Measurements from ENCODE around the gene LRRK1.
"Not testable (repeated sequence)": the region's sequence is repeated elsewhere in the genome, so short reads cannot be mapped to it uniquely, and the experiment has no call there.

The LRRK1 gene

DNA sequence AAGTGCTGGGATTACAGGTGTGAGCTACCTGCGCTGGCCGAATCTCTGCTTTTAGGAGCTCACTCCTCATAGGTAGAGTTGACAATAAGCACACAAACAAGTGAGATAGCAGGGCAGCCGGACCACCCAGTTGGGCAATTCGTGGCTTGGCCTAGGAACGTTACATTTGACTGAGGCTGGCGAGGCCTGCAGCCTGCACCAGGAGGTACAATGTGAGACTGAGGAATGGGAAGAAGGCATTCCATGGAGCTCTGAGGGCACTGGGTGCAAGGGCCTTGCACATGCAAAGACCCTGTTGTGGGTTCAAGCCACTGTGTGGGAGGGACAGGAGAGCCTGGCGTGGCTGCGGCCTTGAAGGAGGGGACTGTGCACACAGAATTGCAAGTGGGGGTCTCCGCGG is 152.5 kb downstream of the LRRK1 start:
- TF ChIP-seq, protein P1, sequence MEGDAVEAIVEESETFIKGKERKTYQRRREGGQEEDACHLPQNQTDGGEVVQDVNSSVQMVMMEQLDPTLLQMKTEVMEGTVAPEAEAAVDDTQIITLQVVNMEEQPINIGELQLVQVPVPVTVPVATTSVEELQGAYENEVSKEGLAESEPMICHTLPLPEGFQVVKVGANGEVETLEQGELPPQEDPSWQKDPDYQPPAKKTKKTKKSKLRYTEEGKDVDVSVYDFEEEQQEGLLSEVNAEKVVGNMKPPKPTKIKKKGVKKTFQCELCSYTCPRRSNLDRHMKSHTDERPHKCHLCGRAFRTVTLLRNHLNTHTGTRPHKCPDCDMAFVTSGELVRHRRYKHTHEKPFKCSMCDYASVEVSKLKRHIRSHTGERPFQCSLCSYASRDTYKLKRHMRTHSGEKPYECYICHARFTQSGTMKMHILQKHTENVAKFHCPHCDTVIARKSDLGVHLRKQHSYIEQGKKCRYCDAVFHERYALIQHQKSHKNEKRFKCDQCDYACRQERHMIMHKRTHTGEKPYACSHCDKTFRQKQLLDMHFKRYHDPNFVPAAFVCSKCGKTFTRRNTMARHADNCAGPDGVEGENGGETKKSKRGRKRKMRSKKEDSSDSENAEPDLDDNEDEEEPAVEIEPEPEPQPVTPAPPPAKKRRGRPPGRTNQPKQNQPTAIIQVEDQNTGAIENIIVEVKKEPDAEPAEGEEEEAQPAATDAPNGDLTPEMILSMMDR (conservative IDR thresholded peaks at IDR 0.05) = no peak
- no peak for TF ChIP-seq ZFX (IDR thresholded peaks at IDR 0.05)
- H3K27ac ChIP-seq = no peak overlapping the region

DNA sequence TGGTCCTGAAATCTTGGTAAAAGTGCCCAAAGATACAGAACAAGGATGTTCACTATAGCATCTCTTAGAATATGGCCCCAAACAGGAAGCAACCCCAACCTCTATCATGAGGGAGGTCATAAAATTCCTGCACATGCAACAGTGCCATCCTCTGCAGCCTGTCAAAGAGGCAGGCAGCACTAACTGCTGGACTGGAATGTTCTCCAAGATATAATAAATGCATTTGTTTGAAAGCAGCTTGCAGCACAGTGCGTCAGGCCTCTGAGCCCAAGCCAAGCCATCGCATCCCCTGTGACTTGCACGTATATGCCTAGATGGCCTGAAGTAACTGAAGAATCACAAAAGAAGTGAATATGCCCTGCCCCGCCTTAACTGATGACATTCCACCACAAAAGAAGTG is 153.1 kb downstream of the LRRK1 start:
- H3K27ac ChIP-seq = not testable (repeated sequence)

DNA sequence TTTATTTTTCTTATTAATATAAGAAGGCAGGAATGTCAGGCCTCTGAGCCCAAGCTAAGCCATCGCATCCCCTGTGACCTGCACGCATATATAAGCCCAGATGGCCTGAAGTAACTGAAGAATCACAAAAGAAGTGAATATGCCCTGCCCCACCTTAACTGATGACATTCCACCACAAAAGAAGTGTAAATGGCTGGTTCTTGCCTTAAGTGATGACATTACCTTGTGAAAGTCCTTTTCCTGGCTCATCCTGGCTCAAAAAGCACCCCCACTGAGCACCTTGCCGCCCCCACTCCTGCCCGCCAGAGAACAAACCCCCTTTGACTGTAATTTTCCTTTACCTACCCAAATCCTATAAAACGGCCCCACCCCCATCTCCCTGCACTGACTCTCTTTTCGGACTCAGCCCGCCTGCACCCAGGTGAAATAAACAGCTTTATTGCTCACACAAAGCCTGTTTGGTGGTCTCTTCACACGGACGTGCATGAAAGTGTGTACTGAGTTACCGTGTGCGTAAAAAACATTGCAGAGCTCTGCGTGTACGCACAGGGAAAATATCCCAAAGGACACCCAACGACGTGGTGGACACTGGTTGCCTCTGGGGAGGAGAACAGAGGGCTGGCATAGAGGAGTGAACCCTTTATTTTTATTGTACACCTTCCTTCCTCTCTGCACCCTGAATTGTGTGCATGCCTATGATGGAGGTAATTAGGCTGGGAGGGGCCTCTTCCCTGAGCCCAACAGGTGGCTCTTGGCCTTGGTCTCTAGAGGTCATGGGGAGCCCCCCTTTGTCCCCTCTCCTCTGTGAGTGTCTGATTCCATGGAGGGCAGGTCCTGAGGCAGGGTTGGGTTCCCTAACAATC is 158.9 kb downstream of the LRRK1 start:
- not testable (repeated sequence) for H3K27ac ChIP-seq

DNA sequence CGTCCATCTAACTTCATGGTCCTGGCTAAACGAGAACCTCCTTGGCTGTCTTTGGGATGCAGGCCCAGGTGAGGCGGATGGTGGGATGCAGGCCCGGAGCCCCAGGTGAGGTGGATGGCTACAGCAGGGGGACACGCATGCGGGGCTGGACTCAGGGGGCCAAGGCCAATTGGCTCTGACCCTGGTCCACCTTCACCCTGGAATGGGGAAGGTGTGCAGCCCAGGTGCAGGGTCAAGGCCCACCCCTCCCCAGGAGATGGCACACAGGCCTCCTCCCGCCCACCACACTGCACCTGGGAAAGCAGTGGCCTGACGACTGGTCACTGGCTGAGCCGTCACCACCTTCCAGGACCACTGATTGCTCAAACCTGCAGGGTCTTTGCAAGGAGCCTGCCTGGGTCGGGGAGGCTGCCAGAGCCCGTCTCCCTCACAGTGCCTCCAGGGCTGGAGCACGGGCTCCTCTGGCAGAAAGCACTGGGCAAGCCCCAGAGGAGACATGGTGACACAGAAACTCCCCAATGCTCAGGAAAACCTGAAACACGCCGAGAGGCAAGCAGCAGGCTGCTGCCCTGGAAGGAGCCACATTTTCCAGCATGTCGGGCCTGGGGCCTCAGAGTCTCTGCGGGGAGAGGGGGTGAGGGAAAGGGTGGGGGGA is 159.6 kb downstream of the LRRK1 start:
- no peak overlapping the region for H3K27ac ChIP-seq
- TF ChIP-seq ZFX (IDR thresholded peaks at IDR 0.05) = no peak
- TF ChIP-seq, protein P1 (conservative IDR thresholded peaks at IDR 0.05) = no peak

DNA sequence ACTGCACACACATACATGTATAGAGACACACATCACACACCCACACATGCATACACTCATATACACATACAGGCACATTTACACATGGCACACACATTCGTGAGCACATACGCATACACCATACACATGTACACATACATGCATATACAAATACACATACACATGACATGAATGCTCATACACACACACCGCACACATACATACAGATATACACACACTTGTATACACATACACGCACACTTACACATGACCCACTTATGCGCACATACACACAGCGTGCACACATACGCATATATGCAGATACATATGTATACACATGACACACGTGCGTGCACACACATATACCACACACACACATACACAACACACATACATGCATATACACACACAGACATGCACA is 162.7 kb downstream of the LRRK1 start:
- TF ChIP-seq, protein P1 (conservative IDR thresholded peaks at IDR 0.05) = no peak
- no peak for TF ChIP-seq ZFX (IDR thresholded peaks at IDR 0.05)
- H3K27ac ChIP-seq = no peak overlapping the region

DNA sequence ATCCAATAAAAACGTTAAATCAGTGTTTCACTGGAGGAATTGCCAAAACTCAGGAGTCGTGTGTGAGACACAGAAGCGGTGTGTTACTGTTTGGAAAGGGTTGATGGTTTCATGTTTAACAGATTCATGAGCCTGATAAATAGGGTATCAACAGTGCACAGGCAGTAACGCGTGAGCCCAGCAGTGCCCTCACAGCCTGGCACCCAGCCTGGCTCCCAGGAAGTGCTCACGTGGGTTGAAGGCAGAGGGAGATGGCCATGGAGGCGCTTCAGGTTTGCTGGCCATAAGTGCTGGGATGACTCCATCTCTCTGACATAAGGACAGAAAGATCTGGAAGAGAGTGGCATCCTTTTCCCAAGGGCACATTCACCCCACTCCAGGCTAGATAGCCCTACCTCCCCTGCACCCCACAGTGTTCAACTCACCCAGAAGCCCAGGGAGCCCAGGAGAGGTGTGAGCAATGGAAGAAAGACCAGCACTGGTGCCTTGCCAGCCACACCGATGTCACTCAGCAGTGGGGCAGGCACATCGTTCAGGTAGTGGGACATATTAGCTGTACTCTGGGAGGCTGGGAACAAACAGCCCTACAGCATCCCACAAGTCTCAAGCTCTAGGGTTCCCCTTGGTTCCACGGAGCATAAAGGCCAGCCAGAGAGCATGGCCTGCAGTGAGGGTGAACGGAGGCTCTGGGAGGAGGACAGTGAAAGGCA is 164.3 kb downstream of the LRRK1 start:
- H3K27ac ChIP-seq = peak overlapping the region; percentile 16
- no peak for TF ChIP-seq ZFX (IDR thresholded peaks at IDR 0.05)
- TF ChIP-seq, protein P1 (conservative IDR thresholded peaks at IDR 0.05) = no peak

DNA sequence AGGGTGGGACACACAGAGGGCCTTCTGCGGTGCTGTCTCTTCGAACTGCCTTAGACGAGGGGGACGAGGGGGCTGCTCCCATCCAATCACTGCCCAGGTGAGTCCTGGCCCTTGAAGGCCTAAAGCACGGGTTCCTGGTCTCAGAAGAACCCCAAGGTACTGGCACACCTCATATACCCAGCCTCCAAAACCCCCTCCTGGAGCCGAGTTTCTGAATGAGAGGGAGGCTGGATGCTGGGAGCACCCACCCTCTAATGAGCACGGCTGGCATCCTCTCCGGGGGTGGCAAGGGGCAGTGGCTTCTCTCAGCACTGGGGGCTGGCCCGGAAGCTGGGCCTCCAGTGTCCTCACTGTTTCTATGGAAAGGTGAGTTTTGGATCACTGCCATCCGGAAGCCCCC is 165.6 kb downstream of the LRRK1 start:
- TF ChIP-seq ZFX (IDR thresholded peaks at IDR 0.05) = no peak
- TF ChIP-seq, protein P1 (conservative IDR thresholded peaks at IDR 0.05) = no peak
- no peak overlapping the region for H3K27ac ChIP-seq

DNA sequence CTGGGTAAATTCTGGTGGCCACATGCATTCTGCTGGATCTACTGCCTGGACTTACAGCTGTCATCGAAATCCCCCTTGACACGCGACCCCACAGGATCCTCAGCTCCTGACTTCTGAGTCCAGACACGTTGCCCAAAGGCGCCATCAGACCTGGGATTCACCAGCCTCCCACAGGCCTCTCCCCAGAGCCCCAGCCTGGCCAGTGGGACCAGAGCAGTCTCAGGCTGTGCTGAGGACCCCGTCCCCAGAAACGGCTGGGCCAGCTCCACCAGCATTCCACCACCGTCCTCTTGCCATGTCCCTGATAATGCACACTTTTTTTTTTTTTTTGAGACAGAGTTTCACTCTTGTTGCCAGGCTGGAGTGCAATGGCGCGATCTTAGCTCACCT is 166.1 kb downstream of the LRRK1 start:
- H3K27ac ChIP-seq = no peak overlapping the region
- TF ChIP-seq, protein P1 (conservative IDR thresholded peaks at IDR 0.05) = no peak
- TF ChIP-seq ZFX (IDR thresholded peaks at IDR 0.05) = no peak

Data from C4-2B (cell line).